ENCODE results near the gene SBNO2. TPM values are rescaled to one million over a fixed set of nuclear protein-coding genes. Genes with fewer than 3 reads are reported as not detected.

SBNO2 gene, protein sequence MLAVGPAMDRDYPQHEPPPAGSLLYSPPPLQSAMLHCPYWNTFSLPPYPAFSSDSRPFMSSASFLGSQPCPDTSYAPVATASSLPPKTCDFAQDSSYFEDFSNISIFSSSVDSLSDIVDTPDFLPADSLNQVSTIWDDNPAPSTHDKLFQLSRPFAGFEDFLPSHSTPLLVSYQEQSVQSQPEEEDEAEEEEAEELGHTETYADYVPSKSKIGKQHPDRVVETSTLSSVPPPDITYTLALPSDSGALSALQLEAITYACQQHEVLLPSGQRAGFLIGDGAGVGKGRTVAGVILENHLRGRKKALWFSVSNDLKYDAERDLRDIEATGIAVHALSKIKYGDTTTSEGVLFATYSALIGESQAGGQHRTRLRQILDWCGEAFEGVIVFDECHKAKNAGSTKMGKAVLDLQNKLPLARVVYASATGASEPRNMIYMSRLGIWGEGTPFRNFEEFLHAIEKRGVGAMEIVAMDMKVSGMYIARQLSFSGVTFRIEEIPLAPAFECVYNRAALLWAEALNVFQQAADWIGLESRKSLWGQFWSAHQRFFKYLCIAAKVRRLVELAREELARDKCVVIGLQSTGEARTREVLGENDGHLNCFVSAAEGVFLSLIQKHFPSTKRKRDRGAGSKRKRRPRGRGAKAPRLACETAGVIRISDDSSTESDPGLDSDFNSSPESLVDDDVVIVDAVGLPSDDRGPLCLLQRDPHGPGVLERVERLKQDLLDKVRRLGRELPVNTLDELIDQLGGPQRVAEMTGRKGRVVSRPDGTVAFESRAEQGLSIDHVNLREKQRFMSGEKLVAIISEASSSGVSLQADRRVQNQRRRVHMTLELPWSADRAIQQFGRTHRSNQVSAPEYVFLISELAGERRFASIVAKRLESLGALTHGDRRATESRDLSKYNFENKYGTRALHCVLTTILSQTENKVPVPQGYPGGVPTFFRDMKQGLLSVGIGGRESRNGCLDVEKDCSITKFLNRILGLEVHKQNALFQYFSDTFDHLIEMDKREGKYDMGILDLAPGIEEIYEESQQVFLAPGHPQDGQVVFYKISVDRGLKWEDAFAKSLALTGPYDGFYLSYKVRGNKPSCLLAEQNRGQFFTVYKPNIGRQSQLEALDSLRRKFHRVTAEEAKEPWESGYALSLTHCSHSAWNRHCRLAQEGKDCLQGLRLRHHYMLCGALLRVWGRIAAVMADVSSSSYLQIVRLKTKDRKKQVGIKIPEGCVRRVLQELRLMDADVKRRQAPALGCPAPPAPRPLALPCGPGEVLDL (N-terminal part only)
- 10 to 100 TPM; 58.6 to 71.9 TPM for total RNA-seq
- long read RNA-seq, partial matches to known transcripts: 8 of 11 reads
- long read RNA-seq, other reads (novel, unspliced or antisense): 3 of 11 reads

DNA sequence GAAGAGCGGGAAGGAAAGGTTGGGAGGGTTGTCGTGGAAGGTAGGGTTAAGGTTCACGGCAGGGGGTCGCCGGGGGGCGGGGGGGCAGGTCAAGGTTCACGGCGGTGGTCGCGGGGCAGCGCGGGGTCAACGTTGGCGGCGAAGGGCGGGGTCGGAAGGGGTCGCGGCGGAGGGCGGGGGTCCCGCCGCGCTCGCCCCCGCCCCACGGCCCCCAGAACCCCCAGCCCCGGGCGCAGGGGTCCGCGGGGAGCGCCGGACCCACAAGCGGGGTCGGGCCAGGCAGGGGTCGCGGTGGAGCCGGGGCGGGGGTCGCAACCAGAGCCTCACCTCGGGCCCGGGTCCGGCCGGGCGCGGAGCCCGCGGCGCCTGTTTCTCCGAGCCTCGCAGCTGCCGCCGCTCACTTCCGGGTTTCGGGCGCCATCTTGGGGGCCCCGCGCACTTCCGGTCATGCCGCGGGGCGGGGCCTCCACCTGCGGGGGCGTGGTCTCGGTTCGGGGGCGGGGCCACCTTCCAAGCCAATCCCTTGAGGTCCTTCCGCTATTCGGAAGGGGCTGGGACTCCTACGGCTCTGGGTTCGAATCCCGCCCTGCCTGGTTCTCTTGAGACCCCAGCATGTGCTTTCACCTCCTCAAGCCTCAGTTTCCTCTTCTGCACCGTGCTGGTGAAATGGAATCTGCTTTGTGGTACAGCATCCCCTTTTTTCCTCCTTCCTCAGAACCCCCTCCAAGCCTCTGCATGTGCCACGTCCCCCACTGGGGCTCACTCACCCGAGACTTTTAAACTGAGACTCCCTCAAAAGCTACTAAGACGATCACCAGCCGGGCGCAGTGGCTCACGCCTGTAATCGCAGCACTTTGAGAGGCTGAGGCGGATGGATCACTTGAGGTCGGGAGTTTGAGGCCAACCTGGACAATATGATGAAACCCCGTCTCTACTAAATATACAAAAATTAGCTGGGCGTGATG is at the start of gene SBNO2:
TSS of gene SBNO2 (minus strand) at position 424 of the 965 bp plus-strand sequence. CDS start 19,992 bp downstream, outside the sequence.
- DNase-seq: peak; percentile 87 to 91
- intact Hi-C loops (cut with DNase I, micrococcal nuclease): no loop called here
- ATAC-seq: peak; percentile 84

DNA sequence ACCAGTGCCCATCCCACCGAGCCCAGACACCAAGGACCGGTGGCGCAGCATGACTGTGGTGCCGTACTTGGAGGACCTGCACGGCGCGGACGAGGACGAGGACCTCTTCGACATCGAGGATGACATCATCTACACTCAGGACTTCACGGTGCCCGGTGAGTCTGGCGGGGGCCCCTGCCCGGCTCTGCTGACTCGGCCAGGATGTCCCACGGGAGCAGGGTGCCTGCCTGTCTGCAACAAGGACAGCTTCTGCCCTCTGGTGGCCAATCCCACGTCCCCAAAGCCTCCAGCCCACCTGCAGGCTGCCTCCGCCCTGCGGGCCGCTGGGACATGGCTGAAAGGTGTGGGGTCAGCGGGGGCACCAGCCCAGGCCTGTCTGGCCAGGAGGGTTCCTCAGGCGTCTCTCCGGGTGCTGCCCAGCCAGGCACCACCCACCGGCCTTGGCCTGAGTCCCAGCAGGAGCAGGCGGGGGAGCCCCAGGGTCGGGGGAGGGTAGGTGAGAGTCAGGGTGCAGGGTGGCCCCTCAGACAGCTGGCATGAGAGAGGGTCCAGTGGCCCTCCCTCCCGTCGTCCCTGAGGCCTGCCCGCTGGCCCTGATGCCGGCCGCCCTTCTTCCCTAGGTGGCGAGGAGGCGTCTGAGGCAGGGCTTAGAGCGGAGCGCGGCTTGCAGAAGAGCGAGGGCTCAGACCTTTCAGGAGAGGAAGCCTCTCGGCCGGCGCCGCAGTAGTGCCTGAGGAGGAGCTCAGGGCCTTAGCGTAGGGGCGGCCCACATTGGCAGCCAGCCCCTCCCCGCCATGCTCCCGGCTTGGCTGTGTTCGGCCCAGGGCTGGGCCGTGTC is 49.2 kb upstream of the SBNO2 start:
- DNase-seq (peak in 1 of 2 donors; percentile 51), ATAC-seq (no peak)

DNA sequence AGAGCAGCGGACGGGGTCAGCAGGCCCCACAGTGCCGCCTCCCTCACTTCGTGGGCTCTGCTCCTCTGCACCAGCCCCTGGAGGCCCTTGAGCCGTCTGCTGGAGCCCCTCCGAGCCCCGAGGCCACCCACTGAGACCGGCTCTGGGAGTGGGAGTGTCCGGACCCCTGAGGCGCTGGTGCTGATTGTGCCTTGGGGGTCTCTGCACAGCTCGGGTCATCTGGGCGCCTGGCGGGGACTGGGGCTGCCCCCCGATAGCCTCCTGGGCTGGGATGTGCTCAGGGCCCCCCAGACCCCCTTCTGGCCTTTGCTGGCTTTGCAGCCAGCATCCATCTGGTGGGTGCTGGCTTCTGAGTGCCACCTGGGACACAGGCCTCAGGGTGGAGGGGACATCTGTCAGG is 48.3 kb upstream of the SBNO2 start:
- DNase-seq: no peak
- no peak for ATAC-seq
- intact Hi-C loops (cut with DNase I, micrococcal nuclease): no loop called here

More for the DNA sequence above, 49.2 kb upstream of the SBNO2 start:
- intact Hi-C loops (cut with DNase I, micrococcal nuclease): no loop called here

DNA sequence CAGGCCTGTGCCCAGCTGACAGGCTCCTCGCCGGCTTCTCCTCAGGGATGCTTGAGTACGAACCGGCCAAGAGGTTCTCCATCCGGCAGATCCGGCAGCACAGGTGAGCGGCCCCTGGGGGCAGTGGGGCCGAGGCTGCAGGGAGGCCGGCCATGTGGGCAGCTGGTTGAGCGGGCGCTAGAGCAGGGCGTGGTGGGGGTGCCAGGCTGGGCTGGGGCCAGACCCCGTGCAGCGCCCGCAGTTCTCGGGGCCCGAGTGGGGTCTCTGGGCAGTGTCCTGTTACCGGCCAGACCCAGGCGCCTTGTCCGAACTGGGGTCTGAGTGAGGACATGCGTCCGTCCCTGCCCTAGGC is 47.8 kb upstream of the SBNO2 start:
- intact Hi-C loops (cut with DNase I, micrococcal nuclease): no loop called here
- ATAC-seq (no peak), DNase-seq (no peak)

DNA sequence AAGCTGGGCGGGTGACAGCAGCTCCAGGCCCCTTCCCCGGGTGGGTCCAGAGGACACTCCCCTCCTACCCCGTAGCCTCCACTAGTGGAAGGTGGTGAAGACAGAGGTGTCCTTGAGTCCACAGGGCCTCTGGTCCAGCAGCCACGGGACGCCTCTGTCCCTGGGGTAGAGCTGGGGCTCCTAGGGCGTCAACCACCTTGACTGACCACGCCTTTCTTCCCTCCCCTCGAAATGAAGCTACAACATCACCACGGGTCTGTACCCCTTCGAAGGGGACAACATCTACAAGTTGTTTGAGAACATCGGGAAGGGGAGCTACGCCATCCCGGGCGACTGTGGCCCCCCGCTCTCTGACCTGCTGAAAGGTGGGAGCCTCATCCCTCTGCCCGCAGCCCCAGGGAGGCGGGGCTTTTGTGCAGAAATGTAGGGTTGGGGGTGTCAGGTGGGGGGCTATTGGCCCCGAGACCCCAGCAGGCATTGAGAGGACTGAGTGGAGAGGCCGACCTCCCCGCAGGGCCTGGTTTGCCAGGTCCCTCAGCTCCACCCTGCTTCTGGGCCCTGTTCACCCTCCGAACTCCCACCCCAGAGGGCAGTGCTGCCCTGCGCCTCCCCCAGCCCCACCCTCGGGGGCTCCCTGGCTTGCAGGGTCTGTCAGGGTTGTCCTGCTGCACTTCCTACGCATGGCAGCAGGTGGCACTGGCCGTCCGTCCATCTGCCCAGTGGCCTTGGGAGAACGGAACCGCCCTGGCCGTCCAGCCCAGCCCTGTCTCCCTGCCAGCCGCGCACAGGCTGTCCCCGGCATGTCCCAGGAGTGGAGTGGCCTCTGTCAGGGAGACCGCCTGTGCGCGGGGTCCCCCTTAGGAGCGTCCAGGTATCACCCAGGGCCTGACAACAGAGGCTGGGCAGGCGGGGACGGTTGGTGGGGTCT is 47.2 kb upstream of the SBNO2 start:
- DNase-seq (peak in 1 of 2 donors; percentile 63), ATAC-seq (peak; percentile 77)
- intact Hi-C loops (cut with DNase I, micrococcal nuclease): no loop called here

DNA sequence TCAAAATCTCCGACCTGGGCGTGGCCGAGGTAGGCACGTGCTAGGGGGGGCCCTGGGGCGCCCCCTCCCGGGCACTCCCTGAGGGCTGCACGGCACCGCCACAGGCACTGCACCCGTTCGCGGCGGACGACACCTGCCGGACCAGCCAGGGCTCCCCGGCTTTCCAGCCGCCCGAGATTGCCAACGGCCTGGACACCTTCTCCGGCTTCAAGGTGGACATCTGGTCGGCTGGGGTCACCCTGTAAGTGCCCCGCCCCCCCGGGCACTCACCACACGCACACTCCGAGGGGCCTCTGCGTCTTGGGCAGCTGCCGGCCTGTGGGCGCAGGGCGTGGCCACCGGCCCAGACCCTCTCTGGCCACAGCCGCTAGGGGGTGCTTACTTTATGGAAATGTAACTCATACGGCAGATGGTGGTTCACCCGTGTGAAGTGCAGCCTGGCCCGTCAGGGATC is 46.4 kb upstream of the SBNO2 start:
- ATAC-seq (no peak), DNase-seq (no peak)
- intact Hi-C loops (cut with DNase I, micrococcal nuclease): no loop called here

DNA sequence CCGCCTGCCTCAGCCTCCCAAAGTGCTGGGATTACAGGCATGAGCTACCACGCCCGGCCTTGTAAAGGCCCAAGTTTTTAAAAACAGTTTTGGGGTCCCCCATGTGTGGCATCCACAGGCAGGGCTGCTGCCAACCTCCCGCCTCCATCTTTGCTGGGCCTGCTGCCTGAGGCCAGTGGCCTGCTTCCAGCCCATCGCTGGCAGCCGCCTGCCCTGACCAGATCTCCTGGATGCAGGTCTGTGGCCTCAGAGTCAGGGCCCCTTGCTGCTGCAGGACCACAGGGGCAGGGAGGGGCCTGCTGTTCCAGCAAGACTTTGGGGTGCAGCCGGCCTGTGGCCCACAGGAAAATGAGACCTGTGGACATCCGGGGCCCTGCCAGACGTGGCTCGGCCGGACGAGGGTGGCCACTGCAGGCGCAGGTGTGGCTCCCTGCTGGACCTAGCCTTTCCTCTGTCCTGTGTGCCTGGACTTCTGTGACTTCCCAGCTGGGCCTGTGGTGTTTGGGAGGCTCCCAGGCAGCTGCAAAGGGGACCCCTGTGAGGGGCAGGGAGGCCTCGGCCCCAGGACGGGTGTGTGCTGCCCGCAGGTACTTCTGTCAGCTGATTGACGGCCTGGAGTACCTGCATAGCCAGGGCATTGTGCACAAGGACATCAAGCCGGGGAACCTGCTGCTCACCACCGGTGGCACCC is 45.9 kb upstream of the SBNO2 start:
- DNase-seq (no peak), ATAC-seq (no peak)
- intact Hi-C loops (cut with DNase I, micrococcal nuclease): no loop called here

DNA sequence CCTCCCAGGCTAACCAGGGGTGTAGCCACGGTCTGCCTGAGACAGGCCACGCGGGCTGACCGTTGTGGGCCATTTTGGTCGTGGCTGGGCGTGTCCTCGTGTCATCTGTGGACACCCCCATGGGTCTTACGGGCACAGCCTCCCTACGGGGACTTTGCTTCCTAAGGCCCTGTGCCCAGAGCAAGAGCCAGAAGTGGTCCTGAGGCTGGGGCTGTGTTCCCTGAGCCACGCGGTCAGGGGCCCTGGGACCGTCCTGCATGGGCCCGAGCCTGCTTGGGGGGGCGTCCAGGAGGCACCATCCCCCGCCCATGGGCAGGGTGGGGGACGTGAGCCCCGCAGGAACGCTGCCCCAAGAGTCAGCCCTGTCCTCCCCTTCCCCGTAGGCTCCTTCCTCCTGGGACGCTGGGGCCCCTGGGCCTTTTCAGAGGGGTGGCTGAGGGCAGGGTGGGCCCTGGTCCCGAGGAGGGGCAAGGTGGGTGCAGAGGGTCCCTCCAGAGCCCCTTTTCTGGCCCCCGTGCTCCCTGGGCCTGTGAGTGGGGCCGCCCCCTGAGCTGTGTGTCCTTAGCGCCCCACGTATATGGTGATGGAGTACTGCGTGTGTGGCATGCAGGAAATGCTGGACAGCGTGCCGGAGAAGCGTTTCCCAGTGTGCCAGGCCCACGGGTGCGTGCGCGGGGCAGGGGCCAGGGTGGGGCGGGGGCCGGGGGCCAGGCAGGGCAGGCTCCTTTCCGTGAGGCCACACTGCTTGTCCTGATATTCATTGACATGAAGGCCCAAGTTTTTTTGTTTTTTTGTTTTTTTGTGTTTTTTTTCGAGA is 44.9 kb upstream of the SBNO2 start:
- intact Hi-C loops (cut with DNase I, micrococcal nuclease): no loop called here
- ATAC-seq (no peak), DNase-seq (no peak)

DNA sequence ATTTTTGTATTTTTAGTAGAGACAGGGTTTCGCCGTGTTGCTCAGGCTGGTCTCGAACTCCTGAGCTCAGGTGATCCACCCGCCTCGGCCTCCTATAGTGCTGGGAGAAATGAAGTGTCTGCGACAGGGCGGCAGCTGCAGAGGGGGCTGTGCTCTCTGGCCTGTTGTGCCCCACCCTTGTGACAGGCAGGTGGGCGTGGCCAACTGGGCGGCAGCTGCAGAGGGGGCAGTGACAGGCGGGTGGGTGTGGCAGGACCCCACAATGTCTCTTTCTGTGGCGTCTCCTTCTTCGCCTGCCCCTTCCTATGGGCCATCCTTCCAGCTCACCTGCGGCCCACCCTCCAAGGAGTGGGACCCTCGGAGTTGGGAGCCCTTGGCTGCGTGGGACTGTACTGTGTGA is 43.3 kb upstream of the SBNO2 start:
- ATAC-seq (no peak), DNase-seq (no peak)
- intact Hi-C loops (cut with DNase I, micrococcal nuclease): no loop called here

DNA sequence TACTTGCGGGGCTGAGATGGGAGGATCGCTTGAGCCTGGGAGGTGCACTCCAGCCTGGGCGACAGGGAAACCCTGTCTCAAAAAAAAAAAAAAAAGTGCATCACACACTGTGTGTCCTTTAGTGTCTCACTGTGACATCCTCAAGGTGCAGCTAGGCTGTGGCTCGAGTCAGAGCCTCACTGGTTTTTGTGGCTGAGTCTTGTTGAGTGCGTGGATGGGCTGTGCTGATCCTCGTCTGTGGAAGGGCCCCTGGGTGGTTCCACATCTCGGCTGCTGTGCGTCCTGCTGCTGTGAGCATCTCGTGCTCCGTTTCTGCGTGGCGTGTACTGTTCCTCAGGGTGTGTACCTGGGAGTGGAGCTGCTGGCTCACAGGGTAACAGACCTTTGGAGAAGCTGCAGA is 42.7 kb upstream of the SBNO2 start:
- intact Hi-C loops (cut with DNase I, micrococcal nuclease): no loop called here
- ATAC-seq: no peak

DNA sequence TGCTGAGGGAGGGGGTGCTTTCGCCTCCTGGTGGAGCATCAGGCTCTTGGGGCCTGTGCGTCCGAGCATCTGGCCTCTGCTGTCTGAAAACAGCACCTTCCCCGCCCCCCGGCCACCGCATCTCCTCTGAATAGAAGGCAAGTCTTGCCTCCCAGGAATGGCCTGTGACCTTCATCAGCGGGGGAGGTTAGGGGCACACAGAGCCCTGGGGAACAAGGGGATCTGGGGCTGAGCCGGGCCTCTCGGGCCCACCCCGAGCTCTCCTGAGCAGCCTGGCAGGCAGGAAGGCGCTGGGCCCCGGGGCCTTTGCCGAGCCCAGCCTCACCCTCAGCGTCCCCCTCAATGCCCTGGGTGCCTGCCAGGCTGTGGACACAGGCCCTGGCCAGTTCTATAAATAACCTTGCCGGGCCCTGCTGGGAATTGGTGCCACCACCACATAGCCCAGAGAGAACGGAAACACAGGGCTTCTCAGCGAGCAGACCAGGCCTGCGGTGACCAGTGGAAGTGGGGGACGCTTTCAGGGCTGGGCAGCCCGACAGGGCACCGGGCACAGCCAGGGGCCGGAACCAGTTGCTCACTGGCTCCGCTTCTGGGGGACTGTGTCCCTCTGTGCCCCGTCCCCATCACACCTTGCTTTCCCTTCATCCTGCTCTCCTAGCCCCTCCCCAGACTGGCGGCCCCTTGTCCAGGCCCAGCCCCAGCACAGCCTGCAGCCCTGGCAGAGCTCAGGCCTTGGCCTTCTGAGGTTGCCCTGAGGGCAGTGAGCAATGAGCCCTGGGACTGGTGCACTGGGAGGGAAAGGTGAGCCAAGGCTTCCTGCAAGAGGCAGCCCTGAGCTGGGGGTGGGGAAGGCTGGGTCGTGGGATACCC is 41.0 kb upstream of the SBNO2 start:
- DNase-seq: peak; percentile 27 to 29

More for the DNA sequence above, 42.7 kb upstream of the SBNO2 start:
- no peak for DNase-seq

DNA sequence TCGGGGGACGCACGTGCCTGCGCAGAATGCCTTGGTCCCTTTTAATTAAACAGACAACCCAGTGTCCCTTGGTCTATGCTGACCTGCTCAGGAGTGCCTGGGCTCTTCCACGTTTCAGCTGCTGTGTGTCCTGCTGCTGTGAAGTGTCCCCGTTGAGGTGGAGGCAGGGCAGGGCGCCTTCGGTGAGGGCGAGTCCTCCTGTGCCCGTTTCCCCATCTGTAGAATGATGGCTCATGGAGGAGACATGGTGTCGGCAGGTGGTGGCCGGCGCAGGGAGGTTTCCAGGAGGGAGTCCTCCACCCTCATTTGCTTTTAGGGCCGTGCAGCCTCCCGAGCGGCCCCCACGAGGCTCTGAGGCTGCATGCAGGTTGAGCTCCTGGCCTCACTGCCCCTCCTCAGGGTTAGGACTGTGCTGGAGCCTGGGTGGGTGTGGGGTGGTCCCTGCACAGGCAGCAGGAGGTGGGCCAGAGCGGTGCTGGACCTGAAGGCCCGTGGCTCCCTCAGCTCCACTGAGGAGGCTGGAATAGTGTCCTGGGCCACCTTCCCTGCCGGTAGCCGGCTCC is 40.3 kb upstream of the SBNO2 start:
- intact Hi-C loops (cut with DNase I, micrococcal nuclease): no loop called here
- DNase-seq (peak in 1 of 2 donors; percentile 25), ATAC-seq (peak; percentile 1)

More for the DNA sequence above, 41.0 kb upstream of the SBNO2 start:
- ATAC-seq: no peak
- intact Hi-C loops (cut with DNase I, micrococcal nuclease): no loop called here

Data from left colon (tissue), 2 donors.